Stimulated activated CD8-positive, alpha-beta memory T cell treated with anti-CD3 and anti-CD28 coated beads, Interleukin-15, amount 100 ng/mL, for 48 hours (primary cell): ENCODE results near the gene GATAD2B.
"Not testable (repeated sequence)": the region's sequence is repeated elsewhere in the genome, so short reads cannot be mapped to it uniquely, and the experiment has no call there.

Source experiments
- DNase-seq, 2 donors: peaks; one replicate each; pipeline ENCODE4 v3.0.0-alpha.2; 2020; ENCODE audit warnings: low read depth in 2 of 2

The GATAD2B gene

DNA sequence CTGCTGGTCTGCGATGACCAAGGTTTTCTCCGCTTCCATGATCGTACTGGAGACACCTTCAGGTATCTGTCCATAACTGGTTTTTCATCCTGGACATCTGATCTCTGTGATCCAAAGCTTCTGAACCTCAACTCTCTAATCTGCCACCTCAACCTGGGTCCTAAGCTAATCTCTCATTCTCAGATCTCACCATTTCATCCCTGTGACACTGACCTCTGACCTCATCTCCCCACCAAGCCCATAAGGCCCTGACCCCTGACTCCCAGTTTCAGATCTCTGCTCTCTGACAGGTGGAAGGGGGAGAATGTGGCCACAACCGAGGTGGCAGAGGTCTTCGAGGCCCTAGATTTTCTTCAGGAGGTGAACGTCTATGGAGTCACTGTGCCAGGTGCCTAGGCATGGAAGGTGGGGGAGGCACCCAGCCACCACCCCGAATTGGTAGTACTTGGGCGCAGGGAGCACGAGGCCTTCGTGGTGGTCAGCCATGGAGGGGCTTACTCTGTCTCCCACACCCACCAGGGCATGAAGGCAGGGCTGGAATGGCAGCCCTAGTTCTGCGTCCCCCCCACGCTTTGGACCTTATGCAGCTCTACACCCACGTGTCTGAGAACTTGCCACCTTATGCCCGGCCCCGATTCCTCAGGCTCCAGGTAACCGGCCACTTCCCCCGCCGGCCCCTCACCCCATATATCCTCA lies 143.8 kb downstream of the GATAD2B start:
- no peak for DNase-seq

- no peak for DNase-seq
Measured at GRCh38 chr1:153778051-153778823, 144.5 kb downstream of the GATAD2B start.

DNA sequence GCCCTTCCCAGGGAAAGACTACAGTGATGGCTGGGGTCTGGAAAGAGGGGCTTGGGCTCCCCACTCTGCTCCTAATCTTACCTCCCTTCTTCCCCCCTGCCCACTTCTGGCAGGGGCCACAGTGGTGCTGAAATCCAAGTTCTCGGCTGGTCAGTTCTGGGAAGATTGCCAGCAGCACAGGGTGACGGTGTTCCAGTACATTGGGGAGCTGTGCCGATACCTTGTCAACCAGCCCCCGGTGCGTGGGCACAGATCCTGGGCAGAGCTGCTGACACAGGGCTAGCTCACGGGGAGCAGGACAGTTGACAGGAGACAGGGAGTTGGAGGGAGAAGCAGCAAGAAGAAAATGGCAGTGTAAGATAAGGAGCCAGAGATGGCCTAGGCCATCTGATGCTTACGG lies 145.1 kb downstream of the GATAD2B start:
- no peak for DNase-seq

DNA sequence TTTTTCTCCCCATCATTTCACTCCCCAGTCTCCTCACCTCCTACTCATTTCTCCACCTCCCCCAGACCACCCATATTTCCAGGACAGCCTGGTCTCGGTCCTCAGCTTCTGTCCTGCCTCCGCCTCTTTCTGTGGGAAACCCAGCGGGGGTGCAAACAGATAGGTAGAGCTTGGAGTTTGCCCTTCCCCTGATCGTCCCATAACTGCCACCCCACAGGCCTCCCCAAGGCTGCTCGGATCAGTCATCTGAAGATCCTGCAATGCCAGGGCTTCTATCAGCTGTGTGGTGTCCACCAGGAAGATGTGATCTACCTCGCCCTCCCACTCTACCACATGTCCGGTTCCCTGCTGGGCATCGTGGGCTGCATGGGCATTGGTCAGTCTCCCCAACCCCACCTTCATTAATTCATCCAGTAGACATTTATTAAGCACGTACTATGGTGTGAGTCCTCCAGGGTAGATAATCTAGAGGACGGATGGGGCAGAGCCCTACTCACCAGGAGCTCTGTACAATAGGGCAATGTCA lies 145.9 kb downstream of the GATAD2B start:
- no peak for DNase-seq

- DNase-seq = no peak
Measured at GRCh38 chr1:153776352-153776751, 146.4 kb downstream of the GATAD2B start.

DNA sequence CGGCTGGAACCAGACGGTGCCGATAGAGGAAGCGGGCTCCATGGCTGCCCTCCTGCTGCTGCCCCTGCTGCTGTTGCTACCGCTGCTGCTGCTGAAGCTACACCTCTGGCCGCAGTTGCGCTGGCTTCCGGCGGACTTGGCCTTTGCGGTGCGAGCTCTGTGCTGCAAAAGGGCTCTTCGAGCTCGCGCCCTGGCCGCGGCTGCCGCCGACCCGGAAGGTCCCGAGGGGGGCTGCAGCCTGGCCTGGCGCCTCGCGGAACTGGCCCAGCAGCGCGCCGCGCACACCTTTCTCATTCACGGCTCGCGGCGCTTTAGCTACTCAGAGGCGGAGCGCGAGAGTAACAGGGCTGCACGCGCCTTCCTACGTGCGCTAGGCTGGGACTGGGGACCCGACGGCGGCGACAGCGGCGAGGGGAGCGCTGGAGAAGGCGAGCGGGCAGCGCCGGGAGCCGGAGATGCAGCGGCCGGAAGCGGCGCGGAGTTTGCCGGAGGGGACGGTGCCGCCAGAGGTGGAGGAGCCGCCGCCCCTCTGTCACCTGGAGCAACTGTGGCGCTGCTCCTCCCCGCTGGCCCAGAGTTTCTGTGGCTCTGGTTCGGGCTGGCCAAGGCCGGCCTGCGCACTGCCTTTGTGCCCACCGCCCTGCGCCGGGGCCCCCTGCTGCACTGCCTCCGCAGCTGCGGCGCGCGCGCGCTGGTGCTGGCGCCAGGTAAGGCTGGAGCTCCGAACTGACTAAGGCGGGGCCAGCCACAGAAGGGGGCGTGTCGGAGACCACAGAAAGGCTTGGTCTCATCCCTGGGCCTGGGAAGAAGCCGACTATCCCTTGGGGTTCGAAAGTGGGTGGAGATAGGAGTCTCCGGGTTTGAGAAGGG lies 147.1 kb downstream of the GATAD2B start:
- peak; percentile 35 to 51 for DNase-seq

DNA sequence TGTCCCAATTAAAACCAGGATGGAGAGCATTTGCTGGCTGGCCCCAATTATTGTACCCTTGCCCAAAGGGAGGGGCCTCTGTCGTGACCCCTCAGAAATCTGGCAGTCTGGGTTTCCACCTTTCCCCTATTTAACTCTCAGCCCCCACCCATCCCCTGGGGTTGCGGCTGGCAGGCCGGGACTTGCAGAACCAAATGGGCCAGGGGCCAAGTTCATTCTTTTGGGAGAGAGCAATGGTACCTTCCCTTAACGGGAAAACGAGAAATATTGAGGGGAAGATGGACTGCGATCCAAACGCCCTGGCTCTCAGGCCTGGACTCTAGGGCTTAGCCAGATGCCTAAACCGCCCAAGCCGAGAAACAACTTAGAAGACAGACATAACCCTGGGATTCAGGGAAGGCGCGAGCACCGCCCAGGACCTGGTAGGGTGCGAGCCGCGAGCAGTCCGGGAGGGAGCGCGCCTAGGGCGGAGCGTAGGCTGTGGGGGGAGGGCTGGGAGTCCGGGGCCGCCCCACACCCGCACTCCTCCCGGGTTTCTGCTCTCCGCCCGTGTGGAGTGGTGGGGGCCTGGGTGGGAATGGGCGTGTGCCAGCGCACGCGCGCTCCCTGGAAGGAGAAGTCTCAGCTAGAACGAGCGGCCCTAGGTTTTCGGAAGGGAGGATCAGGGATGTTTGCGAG lies 147.9 kb downstream of the GATAD2B start, which contains the start of gene SLC27A3:
Gene SLC27A3, plus strand, starts transcription at position 628 of the 678 bp plus-strand sequence. CDS start 91 bp downstream, outside the sequence.
- peak in 1 of 2 donors; percentile 11 for DNase-seq

DNA sequence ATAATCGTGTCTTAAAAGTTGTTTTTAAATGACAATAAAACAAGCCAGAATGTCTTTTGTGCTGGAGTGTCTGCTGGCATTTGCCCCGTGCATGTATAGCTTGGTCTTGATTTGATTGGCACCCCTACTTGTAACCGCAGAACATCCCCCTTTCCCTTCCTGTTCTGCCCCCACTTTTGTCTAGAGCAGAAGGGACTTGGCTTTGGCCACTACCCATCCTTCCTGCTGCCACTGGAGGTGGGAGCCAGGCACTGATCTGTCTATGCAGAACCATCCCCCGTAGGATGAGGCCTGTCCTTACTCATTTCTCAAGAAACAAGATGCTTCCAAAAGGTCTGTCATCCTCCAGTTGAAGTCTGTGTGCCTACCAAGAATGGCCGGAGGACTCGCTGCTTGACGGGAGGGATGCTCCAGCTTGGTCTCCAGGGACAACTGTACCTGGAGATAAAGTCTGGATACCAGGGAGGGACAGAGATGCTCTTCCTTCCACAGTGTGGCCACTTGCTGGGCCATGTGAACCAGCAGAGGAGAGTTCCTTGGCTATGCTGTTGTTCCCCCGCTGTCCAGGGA lies 148.7 kb downstream of the GATAD2B start:
- no peak for DNase-seq

GRCh38 chr1:153773096-153773921 lies 149.5 kb downstream of the GATAD2B start:
- no peak for DNase-seq

DNA sequence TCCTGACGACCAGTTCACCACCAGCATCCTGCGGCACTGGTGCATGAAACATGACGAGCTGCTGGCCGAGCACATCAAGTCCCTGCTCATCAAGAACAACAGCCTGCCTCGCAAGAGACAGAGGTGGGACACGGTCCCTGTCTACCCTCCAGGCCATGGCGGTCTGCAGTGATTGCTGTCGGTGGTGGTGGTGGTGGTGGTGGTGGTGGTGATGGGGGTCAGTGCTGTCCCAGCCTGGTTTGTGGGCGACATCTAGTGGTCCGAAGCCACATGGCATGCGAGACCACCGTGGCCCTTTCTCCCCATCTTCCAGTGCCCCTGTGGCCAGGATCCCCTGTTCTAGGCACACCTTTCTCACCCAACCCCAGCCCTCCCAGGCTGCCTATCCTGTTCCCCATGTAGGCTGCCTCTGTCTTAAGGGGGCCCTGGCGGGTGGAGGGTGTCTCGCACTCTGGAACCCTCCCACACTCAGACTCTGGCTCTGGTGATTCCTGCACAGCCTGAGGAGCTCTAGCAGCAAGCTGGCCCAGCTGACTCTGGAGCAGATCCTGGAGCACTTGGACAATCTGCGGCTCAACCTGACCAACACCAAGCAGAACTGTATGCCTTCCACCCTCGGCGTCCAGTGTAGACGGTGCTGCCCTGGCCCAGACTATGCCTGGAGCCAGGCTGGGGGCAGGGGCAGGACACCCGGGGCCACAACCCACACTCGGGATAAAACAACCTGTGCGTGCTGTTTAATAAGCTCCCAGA lies 150.8 kb downstream of the GATAD2B start:
- DNase-seq = no peak

- DNase-seq = no peak
Measured at GRCh38 chr1:153771261-153771660, 151.5 kb downstream of the GATAD2B start.

GRCh38 chr1:153770797-153771196 lies 152.0 kb downstream of the GATAD2B start:
- DNase-seq = no peak

DNA sequence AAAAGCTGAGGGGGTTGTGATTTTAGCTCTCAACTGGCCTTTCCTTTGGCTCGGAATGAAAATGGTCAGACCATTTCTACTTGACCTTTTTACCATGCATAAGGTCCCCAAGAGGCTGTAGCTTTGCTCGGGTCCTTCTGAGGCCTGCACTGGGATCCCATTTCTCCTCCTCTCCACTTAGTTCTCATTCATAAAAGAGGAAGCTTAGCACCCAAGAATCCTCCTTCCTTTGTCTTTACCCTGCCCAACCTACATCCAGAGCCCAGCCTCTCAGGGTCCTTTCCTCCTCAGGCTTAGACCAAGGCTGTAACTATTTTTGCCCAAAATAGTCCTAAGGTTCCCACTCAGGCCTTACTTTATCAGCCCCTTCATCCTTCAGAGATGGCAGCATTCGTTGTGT lies 153.6 kb downstream of the GATAD2B start:
- no peak for DNase-seq

- DNase-seq = no peak
Measured at GRCh38 chr1:153768316-153769181, 154.2 kb downstream of the GATAD2B start.

DNA sequence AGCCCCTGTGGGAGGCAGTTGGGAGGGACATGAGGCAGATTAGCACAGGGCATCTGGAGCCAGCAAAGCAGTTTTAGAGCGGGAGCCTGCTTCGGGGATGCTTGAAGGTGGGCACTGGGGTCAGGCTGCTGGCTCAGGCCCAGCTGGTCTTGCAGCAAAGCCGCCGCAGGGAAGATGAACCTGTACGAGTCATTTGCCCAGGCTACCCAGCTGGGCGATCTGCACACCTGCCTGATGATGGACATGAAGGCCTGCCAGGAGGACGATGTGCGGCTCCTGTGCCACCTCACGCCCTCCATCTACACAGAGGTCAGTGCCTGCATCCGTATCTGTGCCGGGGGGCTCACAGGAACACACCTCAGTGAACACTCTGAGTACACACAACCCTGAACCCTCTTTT lies 155.3 kb downstream of the GATAD2B start:
- DNase-seq = no peak

- not testable (repeated sequence) for DNase-seq
Measured at GRCh38 chr1:153766663-153767062, 156.1 kb downstream of the GATAD2B start.

GRCh38 chr1:153764310-153764709 lies 158.5 kb downstream of the GATAD2B start:
- no peak for DNase-seq
